ENCODE measurements around the gene MEST. TPM values are rescaled to one million over a fixed set of nuclear protein-coding genes. Genes with fewer than 3 reads are reported as not detected.
"Not testable (repeated sequence)": the region's sequence is repeated elsewhere in the genome, so short reads cannot be mapped to it uniquely, and the experiment has no call there.

Gene MEST
- total RNA-seq, 4 donors from 2014 or later, result 1.4 to 2.3 (median 1.7) TPM

GRCh38 chr7:130529417-130529816 lies 37.5 kb downstream of the MEST start:
- Histone ChIP-seq H3K27ac (no peak overlapping the region), H3K27me3 (no peaks in the 10 kb centered on the region), H3K4me1 (no peaks in the 10 kb centered on the region), H3K9me3 (no peaks in the 10 kb centered on the region), H3K4me3 (no peak overlapping the region), H3K36me3 (peaks cover 0 to 7% of the 10 kb centered on the region in 2 donors)
- intact Hi-C loops (cut with DNase I; ENCODE audit: low total_unique reads), result no loop called here
- in situ Hi-C loops (cut with MboI; ENCODE audit: low sequenced_read_pairs in 4 of 4), result no loop called here
- no peak for DNase-seq
- TF ChIP-seq POLR2A (IDR thresholded peaks at IDR 0.05), result no peak
- TF ChIP-seq CTCF (IDR thresholded peaks at IDR 0.05 in 4 of 5, conservative IDR thresholded peaks at IDR 0.05 in 1 of 5), result no peak
- no peak for ATAC-seq

- H3K4me1 ChIP-seq; H3K4me3 ChIP-seq; H3K9me3 ChIP-seq; H3K27me3 ChIP-seq; DNase-seq; H3K27ac ChIP-seq; H3K36me3 ChIP-seq; in situ Hi-C loops (cut with MboI; ENCODE audit: low sequenced_read_pairs in 4 of 4); ATAC-seq; intact Hi-C loops (cut with DNase I; ENCODE audit: low total_unique reads): not testable (repeated sequence)
Observed at GRCh38 chr7:130537894-130538293, 46.0 kb downstream of the MEST start.

- intact Hi-C loops (cut with DNase I; ENCODE audit: low total_unique reads); H3K4me1 ChIP-seq; H3K36me3 ChIP-seq; DNase-seq; in situ Hi-C loops (cut with MboI; ENCODE audit: low sequenced_read_pairs in 4 of 4); ATAC-seq; H3K27me3 ChIP-seq; H3K4me3 ChIP-seq; H3K27ac ChIP-seq; H3K9me3 ChIP-seq: not testable (repeated sequence)
Observed at GRCh38 chr7:130541287-130541686, 49.4 kb downstream of the MEST start.

GRCh38 chr7:130542297-130542696 lies 50.4 kb downstream of the MEST start:
- ATAC-seq; DNase-seq; intact Hi-C loops (cut with DNase I; ENCODE audit: low total_unique reads); H3K4me1 ChIP-seq; in situ Hi-C loops (cut with MboI; ENCODE audit: low sequenced_read_pairs in 4 of 4); H3K4me3 ChIP-seq; H3K27ac ChIP-seq; H3K36me3 ChIP-seq; H3K9me3 ChIP-seq; H3K27me3 ChIP-seq: not testable (repeated sequence)

- Histone ChIP-seq H3K4me3 (no peak overlapping the region), H3K9me3 (no peaks in the 10 kb centered on the region), H3K4me1 (no peaks in the 10 kb centered on the region), H3K27ac (no peak overlapping the region), H3K36me3 (peaks cover 0 to 12% of the 10 kb centered on the region in 2 donors), H3K27me3 (no peaks in the 10 kb centered on the region)
- intact Hi-C loops (cut with DNase I; ENCODE audit: low total_unique reads), result no loop called here
- no peak for TF ChIP-seq POLR2A (IDR thresholded peaks at IDR 0.05)
- TF ChIP-seq CTCF (IDR thresholded peaks at IDR 0.05 in 4 of 5, conservative IDR thresholded peaks at IDR 0.05 in 1 of 5), result no peak
- no peak for DNase-seq
- in situ Hi-C loops (cut with MboI; ENCODE audit: low sequenced_read_pairs in 4 of 4), result no loop called here
- ATAC-seq, result no peak
Observed at GRCh38 chr7:130543487-130544010, 51.7 kb downstream of the MEST start.

- TF ChIP-seq POLR2A (IDR thresholded peaks at IDR 0.05) (no peak), CTCF (IDR thresholded peaks at IDR 0.05 in 4 of 5, conservative IDR thresholded peaks at IDR 0.05 in 1 of 5) (no peak)
- intact Hi-C loops (cut with DNase I; ENCODE audit: low total_unique reads), result no loop called here
- H3K27me3 ChIP-seq, result no peaks in the 10 kb centered on the region
- no peak overlapping the region for H3K27ac ChIP-seq
- no peak for DNase-seq
- H3K36me3 ChIP-seq, result peaks cover 0 to 15% of the 10 kb centered on the region in 2 donors
- no peaks in the 10 kb centered on the region for H3K9me3 ChIP-seq
- ATAC-seq, result no peak
- H3K4me1 ChIP-seq, result no peaks in the 10 kb centered on the region
- in situ Hi-C loops (cut with MboI; ENCODE audit: low sequenced_read_pairs in 4 of 4), result no loop called here
- no peak overlapping the region for H3K4me3 ChIP-seq
Observed at GRCh38 chr7:130544356-130544755, 52.5 kb downstream of the MEST start.
